Measurements from ENCODE around the gene MINDY1. TPM values are rescaled to one million over a fixed set of nuclear protein-coding genes. Genes with fewer than 3 reads are reported as not detected.

MINDY1 gene
- total and polyA plus RNA-seq, 2 donors (not counting 1 experiment from before 2014, with no cell fraction given) = 7.6 to 16.1 TPM

DNA sequence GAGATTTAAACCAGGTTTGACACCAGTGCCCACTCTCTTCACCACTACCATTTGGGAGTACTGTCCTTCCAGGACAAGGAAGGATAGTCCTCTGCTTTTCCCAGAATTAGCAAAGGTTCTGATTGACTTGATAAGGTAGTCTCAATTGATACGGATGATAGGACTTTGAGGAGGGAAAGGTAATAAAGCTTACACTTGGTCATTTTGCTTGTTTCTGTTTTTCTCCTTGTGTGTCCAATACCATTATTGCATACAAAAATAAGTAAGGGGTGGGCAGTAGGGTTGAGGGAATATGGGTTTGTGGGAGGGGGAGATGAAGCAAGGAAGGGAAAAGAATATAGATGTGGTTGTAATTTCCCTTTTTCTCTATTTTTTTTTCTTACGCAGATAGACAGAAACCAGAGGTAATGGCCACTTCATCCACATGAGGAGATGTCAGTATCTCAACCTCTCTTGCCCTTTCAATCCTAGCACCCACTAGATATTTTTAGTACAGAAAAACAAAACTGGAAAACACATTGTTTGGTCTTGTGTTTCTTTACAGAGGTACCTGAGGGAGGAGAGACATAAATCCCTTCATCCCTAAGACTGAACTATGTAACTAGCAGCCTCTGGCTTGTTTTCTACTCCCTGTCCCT is 43.5 kb upstream of the MINDY1 start:
- CTCF ChIA-PET = interaction anchor here (3.0 to 5.7 kb wide), 3 partner anchors 9 to 26 kb away, joined by 15 to 63 read pairs (median 18); partner anchors contain the start of genes CDC42SE1, GABPB2 and MLLT11
- Histone ChIP-seq H3K79me2 (ENCODE audit: control insufficient read depth, insufficient read depth, low read length) (peaks cover 19% of the 10 kb centered on the region), H2AFZ (ENCODE audit: insufficient read depth, low read depth, low read length, poor library complexity, severe bottlenecking) (no peak overlapping the region), H3K9me3 (ENCODE audit: control extremely low read depth in 1 of 3, control insufficient read depth in 2 of 3, insufficient read depth in 1 of 3, low read length in 2 of 3) (no peaks in the 10 kb centered on the region), H3K4me3 (ENCODE audit: control extremely low read depth in 1 of 5, extremely low read depth in 1 of 5, insufficient read depth in 1 of 5, low read depth in 2 of 5, low read length in 4 of 5) (no peak overlapping the region), H3K9ac (ENCODE audit: low read length) (no peak overlapping the region), H3K36me3 (replicated peaks in 1 of 2; ENCODE audit: control extremely low read depth in 1 of 2, control insufficient read depth in 1 of 2, extremely low read depth in 1 of 2, insufficient read depth in 2 of 2, low read length in 1 of 2) (peaks cover 0 to 47% of the 10 kb centered on the region in 2 experiments), H3K4me2 (replicated peaks; ENCODE audit: low read depth, low read length, poor library complexity, severe bottlenecking) (no peak overlapping the region), H3K27me3 (replicated peaks in 1 of 4; ENCODE audit: control extremely low read depth in 1 of 4, control insufficient read depth in 3 of 4, insufficient read depth in 4 of 4, low read length in 3 of 4) (no peaks in the 10 kb centered on the region), H4K20me1 (ENCODE audit: control insufficient read depth, insufficient read depth, low read length, poor library complexity, severe bottlenecking) (peaks cover 6% of the 10 kb centered on the region), H3K27ac (ENCODE audit: low read length in 2 of 2) (peak overlapping the region in 1 of 2 donors; percentile 53), H3K4me1 (ENCODE audit: control insufficient read depth in 2 of 2, insufficient read depth in 2 of 2, low read length in 2 of 2) (peaks cover 30 to 43% of the 10 kb centered on the region in 2 donors)
- peak overlapping the region; percentile 29 for H3K4me3 Mint-ChIP-seq
- no peaks in the 10 kb centered on the region for H3K27me3 Mint-ChIP-seq
- DNase-seq = no peak
- peaks cover 49% of the 10 kb centered on the region for H3K4me1 Mint-ChIP-seq
- WGBS (ENCODE audit: insufficient coverage) = no CpG with 5 or more reads among the region's 2 CpGs
- no peak for ATAC-seq (ENCODE audit: low read depth)
- intact Hi-C loops (cut with micrococcal nuclease) = no loop called here
- no peaks in the 10 kb centered on the region for H3K9me3 Mint-ChIP-seq (ENCODE audit: insufficient read depth)
- POLR2A ChIA-PET = interaction anchor here (1.2 to 3.9 kb wide), 2 partner anchors 8 to 10 kb away, joined by 5 to 29 read pairs; partner anchors contain the start of genes CDC42SE1 and MLLT11
- no peak for TF ChIP-seq EZH2 (IDR thresholded peaks at IDR 0.05; ENCODE audit: borderline replicate concordance, insufficient read depth, low read depth, low read length, poor library complexity, severe bottlenecking)
- TF ChIP-seq, protein P1, sequence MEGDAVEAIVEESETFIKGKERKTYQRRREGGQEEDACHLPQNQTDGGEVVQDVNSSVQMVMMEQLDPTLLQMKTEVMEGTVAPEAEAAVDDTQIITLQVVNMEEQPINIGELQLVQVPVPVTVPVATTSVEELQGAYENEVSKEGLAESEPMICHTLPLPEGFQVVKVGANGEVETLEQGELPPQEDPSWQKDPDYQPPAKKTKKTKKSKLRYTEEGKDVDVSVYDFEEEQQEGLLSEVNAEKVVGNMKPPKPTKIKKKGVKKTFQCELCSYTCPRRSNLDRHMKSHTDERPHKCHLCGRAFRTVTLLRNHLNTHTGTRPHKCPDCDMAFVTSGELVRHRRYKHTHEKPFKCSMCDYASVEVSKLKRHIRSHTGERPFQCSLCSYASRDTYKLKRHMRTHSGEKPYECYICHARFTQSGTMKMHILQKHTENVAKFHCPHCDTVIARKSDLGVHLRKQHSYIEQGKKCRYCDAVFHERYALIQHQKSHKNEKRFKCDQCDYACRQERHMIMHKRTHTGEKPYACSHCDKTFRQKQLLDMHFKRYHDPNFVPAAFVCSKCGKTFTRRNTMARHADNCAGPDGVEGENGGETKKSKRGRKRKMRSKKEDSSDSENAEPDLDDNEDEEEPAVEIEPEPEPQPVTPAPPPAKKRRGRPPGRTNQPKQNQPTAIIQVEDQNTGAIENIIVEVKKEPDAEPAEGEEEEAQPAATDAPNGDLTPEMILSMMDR (IDR thresholded peaks at IDR 0.05) = no peak
- H3K27ac Mint-ChIP-seq = peak overlapping the region; percentile 84

GRCh38 chr1:151049458-151049857 is 42.8 kb upstream of the MINDY1 start:
- no peak overlapping the region for H3K4me3 ChIP-seq (ENCODE audit: control extremely low read depth in 1 of 5, extremely low read depth in 1 of 5, insufficient read depth in 1 of 5, low read depth in 2 of 5, low read length in 4 of 5)
- intact Hi-C loops (cut with micrococcal nuclease) = no loop called here
- 93% methylated on average over 2 of the region's 5 CpGs for WGBS (ENCODE audit: insufficient coverage)
- no peak overlapping the region for H3K4me2 ChIP-seq (replicated peaks; ENCODE audit: low read depth, low read length, poor library complexity, severe bottlenecking)
- H3K4me1 ChIP-seq (ENCODE audit: control insufficient read depth in 2 of 2, insufficient read depth in 2 of 2, low read length in 2 of 2) = peaks cover 22 to 36% of the 10 kb centered on the region in 2 donors
- POLR2A ChIA-PET = interaction anchor here (0.7 to 3.9 kb wide), 2 partner anchors 9 to 11 kb away, joined by 3 to 29 read pairs; partner anchors contain the start of genes CDC42SE1 and MLLT11
- Mint-ChIP-seq H3K9me3 (ENCODE audit: insufficient read depth) (no peaks in the 10 kb centered on the region), H3K4me3 (peak overlapping the region; percentile 27), H3K27me3 (no peaks in the 10 kb centered on the region), H3K27ac (peak overlapping the region; percentile 84), H3K4me1 (peaks cover 44% of the 10 kb centered on the region)
- ATAC-seq (ENCODE audit: low read depth) = no peak
- TF ChIP-seq EZH2 (IDR thresholded peaks at IDR 0.05; ENCODE audit: borderline replicate concordance, insufficient read depth, low read depth, low read length, poor library complexity, severe bottlenecking) = no peak
- TF ChIP-seq, protein P1 (IDR thresholded peaks at IDR 0.05) = no peak
- H2AFZ ChIP-seq (ENCODE audit: insufficient read depth, low read depth, low read length, poor library complexity, severe bottlenecking) = no peak overlapping the region
- no peaks in the 10 kb centered on the region for H3K9me3 ChIP-seq (ENCODE audit: control extremely low read depth in 1 of 3, control insufficient read depth in 2 of 3, insufficient read depth in 1 of 3, low read length in 2 of 3)
- peaks cover 16% of the 10 kb centered on the region for H3K79me2 ChIP-seq (ENCODE audit: control insufficient read depth, insufficient read depth, low read length)
- DNase-seq = peak; percentile 26
- H3K27ac ChIP-seq (ENCODE audit: low read length in 2 of 2) = peak overlapping the region in 1 of 2 donors; percentile 53
- H3K27me3 ChIP-seq (replicated peaks in 1 of 4; ENCODE audit: control extremely low read depth in 1 of 4, control insufficient read depth in 3 of 4, insufficient read depth in 4 of 4, low read length in 3 of 4) = no peaks in the 10 kb centered on the region
- no peak overlapping the region for H3K9ac ChIP-seq (ENCODE audit: low read length)
- CTCF ChIA-PET = interaction anchor here (1.7 to 5.7 kb wide), 4 partner anchors 10 to 25 kb away, joined by 6 to 63 read pairs (median 16); partner anchors contain the start of genes CDC42SE1, GABPB2 and MLLT11
- H3K36me3 ChIP-seq (replicated peaks in 1 of 2; ENCODE audit: control extremely low read depth in 1 of 2, control insufficient read depth in 1 of 2, extremely low read depth in 1 of 2, insufficient read depth in 2 of 2, low read length in 1 of 2) = peaks cover 0 to 40% of the 10 kb centered on the region in 2 experiments
- H4K20me1 ChIP-seq (ENCODE audit: control insufficient read depth, insufficient read depth, low read length, poor library complexity, severe bottlenecking) = peaks cover 6% of the 10 kb centered on the region

Data from B cell (primary cell).